GM21528 (cell line): ENCODE measurements around the gene PTH2R.
"Not testable (repeated sequence)": the region's sequence is repeated elsewhere in the genome, so short reads cannot be mapped to it uniquely, and the experiment has no call there.

Experiments used
- ATAC-seq: cut with Tn5 transposase; IDR thresholded peaks from one replicate; pipeline ENCODE4 v1.9.1; 2021; ENCODE audit warnings: mild to moderate bottlenecking, moderate library complexity; ENCODE audit not compliant: unreplicated experiment, low FRiP score

The PTH2R gene

DNA sequence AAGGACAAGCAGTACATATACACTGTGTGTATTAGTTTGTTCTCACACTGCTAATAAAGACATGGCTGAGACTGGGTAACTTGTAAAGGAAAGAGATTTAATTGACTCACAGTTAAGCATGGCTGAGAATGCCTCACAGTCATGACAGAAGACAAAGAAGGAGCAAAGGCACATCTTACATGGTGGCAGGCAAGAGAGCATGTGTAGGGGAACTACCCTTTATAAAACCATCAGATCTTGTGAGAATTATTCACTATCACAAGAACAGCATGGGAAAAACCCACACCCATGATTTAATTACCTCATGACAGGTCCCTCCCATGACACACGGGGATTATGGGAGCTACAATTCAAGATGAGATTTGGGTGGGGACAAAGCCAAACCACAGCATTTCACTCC is 129.0 kb downstream of the PTH2R start:
- ATAC-seq: not testable (repeated sequence)

DNA sequence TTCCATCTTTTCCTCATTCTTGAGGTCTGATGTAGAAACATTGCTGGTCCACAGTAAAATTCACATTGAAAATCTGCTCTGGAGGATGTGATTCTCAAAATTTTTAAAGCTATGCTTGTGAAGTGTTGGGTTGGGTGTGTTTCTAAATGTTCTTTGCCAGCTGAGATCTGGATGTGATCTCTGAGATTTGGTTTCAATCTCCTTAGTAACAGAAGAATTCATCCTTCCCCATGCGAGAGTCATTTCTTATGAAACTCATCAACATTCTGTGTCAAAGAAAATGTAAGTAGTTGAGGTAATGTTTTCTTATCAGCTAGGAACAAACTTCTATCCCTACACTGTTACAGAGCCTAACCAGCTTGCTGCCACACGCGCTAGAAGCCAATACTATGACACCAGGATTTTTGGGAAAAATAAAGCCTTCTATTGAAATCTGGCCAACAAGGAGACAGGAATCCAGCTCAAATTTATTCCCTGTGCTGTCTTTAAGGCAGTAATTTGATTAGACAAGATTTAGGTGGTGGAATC is 134.9 kb downstream of the PTH2R start:
- ATAC-seq: no peak

DNA sequence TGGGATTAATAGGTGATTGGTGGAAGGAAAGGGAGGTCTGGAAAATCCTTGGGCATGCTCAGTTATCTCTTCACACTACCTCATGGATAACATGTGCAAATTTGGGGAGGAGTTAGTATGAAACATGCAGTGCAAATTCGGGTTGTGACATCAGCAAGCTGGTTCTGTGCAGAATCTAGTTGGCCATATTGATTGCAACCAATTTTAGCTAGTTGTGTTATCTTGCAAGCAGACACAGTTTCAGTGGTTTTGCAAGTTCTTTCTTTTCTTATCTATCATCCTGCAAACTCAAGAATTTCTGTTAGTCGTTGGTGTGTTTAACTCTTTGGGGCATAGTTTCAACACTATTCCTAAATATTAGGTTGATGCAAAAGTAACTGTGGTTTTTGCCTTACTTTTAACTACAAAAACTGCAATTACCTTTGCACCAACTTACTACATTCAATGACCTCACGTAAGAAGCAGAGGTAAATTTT is 135.4 kb downstream of the PTH2R start:
- ATAC-seq: no peak

DNA sequence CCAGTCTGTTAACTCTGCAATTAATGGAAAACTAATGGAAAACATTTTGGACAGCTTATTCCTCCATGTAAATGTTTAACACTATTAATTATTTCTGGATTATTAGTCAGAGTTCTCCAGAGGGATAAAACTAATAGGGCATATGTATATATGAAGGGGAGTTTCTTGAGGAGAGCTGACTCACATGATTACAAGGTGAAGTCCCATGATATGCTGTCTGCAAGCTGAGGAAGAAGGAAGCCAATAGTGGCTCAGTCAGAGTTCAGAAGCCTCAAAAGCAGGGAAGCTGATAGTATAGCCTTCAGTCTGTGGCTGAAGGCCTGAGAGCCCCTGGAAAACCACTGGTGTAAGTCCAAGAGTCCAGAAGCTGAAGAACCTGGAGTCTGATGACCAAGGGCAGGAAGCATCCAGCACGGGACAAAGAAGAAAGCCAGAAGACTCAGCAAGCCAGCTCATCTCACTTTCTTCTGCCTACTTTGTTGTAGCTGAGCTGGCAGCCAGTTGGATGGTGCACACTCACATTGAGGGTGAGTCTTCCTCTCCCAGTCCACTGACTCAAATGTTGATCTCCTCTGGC is 136.0 kb downstream of the PTH2R start:
- ATAC-seq: no peak
